Raji (cell line): ENCODE results near the gene STAC2.

Experiments used
- POLR2A ChIP-seq: IDR thresholded peaks from 2 replicates; pipeline ENCODE4 v1.6.1; 2011; ENCODE audit warnings: low read depth, low read length, control low read depth; ENCODE audit not compliant: insufficient read depth

Gene STAC2

DNA sequence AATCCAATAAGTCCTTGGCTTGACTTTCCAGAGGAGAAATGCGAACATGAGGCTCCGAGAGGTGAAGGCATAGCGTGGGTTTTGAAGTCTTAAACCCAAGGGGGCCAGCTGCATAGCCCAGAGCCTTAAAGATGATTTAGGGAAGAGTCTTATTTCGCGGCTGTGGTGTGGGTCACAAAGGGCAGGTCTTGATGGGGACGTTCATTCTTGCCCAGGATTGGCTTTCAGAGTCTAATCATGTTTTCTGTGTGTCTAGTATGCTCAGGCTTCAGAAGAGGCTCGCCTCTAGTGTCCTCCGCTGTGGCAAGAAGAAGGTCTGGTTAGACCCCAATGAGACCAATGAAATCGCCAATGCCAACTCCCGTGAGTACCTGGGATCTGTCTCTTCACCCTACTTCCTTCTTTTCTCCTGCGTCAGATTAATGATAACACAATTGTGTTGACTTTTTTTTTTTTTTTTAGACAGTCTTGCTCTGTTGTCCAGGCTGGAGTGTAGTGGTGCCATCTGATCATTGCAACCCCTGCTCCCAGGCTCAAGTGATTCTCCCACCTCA, 24.7 kb downstream of the STAC2 start:
- no peak for TF ChIP-seq POLR2A

DNA sequence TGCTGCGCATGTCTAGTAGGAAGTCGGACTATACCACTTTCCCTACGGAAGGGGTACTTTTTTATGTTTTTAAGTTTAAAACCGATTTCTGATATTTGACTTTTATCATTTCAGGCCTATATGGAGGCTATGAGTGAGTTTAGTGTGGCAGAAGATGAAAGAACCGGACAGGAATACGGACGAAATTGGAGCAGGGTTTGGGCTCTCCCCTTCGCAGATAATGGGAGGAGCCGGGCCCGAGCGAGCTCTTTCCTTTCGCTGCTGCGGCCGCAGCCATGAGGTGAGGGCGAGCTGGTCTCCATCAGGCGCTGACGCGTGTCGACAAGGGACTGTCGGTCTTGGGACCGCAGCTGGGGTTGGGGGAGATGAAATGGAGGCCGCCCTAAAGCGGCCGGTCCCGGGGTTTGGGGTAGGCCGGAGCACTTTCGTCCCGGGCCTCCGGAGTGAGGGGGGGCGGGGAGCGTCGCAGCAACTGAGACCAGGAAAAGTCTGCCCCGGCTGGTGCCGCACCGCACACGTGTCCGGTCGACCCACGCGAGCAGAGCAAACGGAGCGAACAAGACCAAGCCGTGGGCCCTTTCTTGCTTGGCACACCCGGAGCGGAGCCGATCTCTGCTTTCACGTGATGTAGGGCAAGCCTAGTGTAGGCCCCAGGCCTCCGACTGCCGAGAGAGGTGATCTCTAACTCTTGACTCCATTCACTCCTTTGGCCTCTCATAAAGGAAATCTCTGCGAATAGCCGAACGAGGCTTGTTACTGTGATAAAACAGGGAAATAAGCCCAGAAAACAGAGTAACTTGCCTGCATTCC, 25.5 kb downstream of the STAC2 start, which contains the start of gene RPL19:
RPL19 (plus strand) TSS at position 214 of the 810 bp plus-strand sequence; CDS start at position 276, 62 bp downstream.
- peak; percentile 88 for TF ChIP-seq POLR2A

DNA sequence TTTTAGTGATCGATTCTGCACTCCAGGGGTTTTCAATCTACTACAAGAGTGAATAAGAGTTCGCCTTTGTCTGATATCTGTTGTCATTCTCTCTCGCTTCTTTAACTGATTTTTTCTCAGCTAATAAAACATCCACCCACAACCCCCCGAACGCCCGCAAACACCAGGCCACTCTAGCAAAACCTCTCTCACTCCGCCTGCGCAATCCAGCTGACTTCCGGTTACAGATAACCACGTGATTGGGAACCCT, 26.0 kb downstream of the STAC2 start:
- TF ChIP-seq POLR2A = peak; percentile 70

DNA sequence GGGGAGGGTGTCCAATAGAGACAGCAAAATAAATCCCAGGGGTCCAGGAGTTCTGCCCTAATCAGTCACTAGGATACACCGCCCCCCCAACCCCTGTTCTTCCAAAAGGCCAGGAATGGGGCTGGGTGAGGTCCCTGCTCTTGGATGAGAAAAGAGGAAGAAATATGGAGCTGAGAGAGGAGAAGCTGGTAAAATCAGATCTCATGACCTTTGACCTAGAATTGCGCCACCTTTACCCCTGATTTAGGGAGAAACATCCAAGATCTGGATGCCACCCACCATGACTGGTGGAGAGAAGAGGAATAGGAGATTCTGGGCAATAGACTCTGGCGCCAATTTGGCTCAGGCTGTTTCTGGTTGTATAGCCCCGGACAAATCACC, 27.6 kb downstream of the STAC2 start:
- no peak for TF ChIP-seq POLR2A

DNA sequence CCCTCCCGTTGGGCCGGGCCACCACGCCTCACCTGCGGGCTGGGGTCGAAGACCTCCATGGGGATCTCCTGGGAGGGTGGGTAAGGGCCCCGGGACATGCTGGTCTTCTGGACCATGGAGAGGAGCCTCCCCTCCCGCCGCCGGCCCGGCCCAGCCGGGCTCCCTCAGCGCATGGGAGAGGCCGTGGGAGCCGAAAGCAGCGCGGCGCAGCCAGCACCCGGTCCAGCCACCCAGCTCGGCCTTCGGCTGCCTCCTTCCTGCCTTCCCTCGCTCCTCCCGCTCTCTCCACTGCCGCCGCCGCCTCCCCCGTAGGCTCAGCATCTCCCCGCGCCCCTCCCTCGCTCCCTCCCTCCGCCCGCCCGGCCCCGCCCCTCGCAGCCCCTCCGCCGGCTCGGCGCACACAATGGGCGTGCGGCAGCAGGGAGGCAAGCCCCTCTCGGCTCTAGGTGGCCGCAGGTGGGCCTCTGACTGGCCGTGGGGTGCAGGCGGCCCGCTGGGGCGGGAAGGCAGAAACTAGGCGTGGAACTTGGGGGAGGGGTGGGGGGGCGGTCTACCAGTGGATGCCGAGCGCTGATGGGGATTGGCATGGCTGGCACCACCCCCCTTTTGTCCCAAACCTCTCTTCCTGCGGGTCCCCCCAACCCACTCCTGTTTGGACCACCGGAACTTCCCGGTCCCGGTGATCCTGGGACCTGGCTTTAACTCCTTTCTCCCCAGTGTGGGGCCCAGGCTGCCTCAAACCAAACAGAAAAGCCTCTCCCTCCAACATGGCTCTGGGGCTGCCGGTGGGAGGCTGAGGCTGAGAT, 28.2 kb downstream of the STAC2 start, which contains the start of gene CACNB1:
CACNB1 (minus strand) TSS at position 290 of the 806 bp plus-strand sequence; CDS start at position 116, 174 bp downstream.
- peak; percentile 92 for TF ChIP-seq POLR2A

DNA sequence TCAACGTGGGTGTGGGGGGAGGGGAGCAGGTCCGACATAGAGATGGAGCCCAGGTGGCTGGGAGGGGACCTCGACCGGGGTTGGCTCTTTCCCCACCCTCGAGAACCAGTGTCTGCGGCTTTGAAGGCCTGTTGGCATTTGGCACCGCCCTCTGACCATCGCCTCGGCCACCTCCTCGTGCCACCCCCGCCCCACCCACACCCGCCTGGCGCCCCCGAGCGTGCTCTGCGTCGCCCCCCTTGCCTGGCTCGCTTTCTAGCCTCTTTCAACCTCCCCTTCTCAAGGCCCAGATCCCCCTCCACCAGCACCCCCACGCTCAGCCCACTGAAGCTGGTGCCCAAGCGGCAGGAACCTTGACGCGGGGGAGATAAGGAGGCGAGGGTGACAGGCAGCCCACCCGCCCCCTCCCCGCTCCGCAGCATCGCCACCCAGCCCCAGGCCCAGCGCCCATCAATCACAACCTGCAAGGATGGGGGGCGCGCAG, 28.9 kb downstream of the STAC2 start:
- TF ChIP-seq POLR2A = no peak

DNA sequence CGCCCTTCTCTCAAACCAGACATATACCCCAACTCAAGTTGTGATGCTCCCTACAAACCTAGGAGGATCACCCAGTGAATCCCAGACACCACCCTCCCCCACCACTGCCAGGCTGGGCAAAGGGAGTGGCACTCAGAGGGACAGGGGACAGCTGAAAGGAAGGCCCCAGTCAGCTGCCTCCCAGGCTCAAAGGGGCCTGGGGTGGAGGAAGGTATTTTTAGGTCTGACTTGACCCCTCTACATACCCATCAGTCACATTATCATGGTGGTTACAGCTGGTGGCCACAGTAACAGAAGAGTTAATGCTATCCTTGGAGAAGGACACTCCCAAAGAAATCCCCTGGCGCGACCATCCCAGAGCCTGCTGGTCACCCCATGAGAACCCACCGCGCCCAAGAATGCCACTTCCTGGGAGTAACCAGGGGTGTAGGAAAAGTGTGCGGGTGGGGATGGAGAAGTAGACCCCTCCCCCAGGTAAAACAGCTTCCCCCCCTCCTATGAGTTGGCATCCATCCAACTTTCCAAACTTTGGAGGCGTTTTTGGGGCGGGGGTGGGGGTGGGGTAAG, 29.4 kb downstream of the STAC2 start:
- TF ChIP-seq POLR2A = no peak

DNA sequence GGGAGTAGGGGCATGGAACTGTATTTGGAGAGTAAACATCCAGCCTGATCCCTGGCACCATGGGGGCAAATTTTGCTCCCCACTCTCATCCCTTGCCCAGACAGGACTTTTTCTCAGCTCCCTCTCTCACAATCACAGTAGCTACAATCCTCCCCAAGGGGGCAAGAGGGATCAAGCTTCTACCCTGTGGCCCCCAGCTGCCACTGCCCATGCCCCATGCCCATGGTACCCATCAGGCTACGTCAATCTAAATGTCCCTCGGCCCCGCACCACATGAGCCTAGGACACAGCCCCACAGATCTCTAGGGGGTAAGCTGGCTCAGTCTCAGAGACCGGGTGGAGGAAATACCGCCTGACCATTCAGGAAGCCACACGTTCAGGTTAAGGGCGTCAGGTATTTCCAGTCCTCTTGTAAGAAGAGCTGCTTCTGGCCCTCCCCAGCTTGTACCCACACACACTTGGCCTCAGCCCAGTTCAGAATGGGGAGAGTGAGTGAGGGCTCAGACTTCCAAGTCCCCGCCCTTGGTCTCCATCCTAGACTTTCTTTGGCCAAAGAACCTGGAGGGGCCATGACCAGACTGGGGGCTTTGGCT, 30.1 kb downstream of the STAC2 start:
- no peak for TF ChIP-seq POLR2A

DNA sequence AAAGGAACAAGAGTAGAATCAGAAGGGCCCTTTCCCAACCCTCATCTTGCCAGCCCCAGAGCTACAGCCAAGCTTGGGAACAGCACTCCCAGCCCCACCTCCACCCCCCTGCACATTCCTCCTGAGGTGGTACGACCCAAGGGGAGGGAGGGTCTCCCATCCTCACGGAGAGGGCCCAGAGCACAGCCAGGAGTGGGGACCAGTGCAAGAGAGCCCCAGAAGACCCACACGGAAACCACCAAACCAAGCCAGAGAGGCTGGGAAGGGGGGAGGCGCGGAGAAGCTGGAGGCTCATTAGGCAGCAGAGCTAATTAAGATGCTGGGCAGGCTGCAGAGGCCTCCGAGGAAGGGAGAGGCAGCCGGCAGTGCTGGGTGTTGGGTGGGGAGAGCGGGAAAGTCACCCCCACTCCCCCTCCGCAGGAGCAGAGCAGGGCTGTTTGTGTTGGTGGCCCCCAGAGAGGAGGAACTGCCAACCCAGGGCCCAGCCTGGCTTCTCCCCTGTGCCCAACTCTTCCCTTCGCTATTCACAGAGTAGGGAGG, 30.7 kb downstream of the STAC2 start:
- TF ChIP-seq POLR2A = no peak

DNA sequence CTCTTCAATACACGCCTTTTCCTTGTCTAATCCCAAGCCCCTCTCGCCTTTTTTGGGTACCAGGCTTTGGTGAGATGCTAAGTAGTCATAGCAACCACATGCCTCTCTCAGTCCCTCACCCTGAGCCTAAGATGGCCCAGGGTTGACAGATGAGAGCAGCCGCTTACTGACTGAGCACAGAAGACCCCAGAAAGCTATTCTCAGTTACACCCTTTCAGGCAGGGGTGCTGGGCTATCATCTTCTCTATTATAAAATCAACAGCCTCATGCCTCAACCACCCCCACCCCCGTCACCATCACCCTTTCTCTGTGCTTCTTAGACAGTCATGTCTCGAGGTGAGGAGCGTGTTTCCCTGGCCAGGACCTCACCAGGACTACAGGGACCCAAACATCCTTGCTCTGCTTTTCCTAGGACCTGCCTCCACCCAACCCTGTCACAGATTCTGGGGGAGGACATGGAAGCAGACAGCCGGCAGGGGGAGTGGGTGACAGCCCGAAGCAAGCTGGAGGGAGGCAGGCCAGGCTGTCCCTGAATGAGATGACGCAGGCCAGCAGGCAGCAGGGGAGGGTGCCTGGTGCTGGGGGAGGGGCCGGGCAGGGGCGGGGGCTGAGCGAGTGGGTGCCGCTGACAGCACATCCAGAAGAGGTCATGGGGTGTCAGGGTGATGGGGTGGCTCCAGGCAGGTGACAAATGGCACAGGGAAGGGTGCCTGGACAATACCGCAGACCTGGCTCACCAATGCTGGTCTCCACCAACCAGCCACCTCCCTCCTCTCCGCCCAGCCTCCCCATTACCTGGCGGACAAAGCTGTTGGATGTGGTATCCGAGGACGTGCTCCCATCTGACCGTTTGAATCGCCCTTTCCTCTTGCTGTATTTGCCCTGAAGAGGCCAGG, 31.4 kb downstream of the STAC2 start:
- no peak for TF ChIP-seq POLR2A

DNA sequence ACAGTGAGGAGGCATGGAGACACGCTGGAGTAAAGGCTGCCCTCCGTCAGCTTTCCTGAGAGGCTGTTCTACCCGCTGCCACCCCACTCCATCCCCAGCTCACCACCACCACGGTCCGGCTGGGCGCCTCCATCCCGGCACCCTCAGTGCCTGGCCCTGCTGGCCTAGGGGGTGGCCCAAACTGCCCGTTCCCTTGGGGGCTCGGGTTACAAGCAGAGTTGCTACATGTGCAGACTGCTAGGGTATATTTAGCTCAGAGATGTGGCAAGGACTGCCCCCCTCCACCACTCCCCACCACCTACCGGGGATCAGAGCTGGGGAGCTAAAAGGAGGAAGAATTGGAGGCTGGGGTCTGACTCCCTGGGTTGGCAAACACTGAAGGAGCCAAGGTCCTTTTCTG, 32.4 kb downstream of the STAC2 start:
- no peak for TF ChIP-seq POLR2A

DNA sequence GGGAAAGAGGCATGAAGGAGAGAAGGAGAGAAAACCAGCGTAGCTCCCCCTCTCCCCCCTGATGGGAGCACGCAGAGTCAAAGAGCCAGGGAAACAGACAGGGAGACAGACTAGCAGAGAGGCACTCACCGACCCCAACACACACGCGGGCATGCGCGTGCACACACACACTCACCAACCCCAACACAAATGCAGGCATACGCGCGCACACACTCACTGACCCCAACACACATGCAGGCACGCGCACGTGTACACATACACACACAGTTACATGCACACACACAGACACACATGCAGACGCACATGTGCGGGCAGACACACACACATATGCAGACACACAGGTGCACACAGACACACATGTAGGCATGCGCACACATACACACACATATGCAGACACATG, 32.8 kb downstream of the STAC2 start:
- no peak for TF ChIP-seq POLR2A

DNA sequence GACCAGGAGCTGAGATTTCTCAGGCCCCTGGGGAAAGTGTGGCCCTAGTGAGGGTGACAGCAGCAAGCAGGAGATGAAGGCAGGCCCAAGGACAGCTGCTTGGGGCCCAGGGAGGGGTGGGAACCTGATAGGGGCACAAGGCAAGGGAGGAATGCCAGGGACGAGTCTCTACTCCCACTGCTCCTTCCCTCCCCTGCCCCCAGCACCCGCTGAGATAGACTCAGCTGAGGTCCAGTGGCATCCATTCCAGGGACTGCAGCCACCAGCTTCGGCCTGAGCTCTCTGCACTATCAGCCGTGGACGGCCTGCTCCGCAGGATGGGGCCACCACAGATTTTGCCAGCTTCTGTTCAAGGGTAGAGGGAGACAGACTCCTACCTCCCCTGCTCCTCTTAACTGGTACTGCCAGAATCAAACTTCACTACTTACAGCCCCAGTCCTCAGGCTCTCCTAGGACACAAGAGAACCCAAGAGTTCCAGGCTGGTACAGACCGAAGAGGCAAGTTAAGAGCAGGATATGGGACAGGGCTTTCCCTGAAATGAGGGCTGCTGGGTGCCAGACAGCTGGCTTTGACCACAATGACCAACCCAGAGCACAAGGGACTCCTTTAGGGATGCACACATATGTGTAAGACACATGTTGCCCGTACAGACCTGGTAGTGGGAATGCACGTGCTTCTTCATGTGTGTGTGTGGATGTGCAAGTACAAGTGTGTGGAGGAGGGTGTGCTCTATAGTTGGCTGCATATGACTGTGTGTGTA, 33.8 kb downstream of the STAC2 start:
- TF ChIP-seq POLR2A = no peak
